PC-3 (cell line): ENCODE results near the gene HES3. TPM values are rescaled to one million over a fixed set of nuclear protein-coding genes. Genes with fewer than 3 reads are reported as not detected.

ENCODE experiments used
- ATAC-seq: fragments of 200-7000 bp; cut with Tn5 transposase; 2 replicates; pipeline ENCODE4 v1.9.1; 2020; ENCODE audit warnings: mild to moderate bottlenecking, moderate library complexity
- BruUV-seq: library from RNA; stranded (reverse); fragments of 400-500 nt; replicated peaks from 2 replicates; lab custom pipeline; 2021; lab: Mats Ljungman, UMichigan
- CTCF ChIA-PET: fragments of 300-600 bp; sonication (Branson Sonifier 250); formaldehyde crosslinking; loops from one replicate; lab custom pipeline; 2022; ENCODE audit warnings: antibody characterized with exemption; lab: Charles Lee
- POLR2A ChIA-PET: fragments of 300-600 bp; sonication (Branson Sonifier 250); formaldehyde crosslinking; loops from one replicate; lab custom pipeline; 2022; ENCODE audit warnings: antibody characterized with exemption; ENCODE audit not compliant: unreplicated experiment; lab: Charles Lee
- DNase-seq: peaks from one replicate; pipeline ENCODE4 v3.0.0-alpha.2; 2015
- H2AFZ ChIP-seq: fragments of 300-600 bp; sonication (generic); 2 replicates; pipeline ENCODE4 v1.6.0; 2016; ENCODE audit warnings: antibody characterized with exemption, low read length
- H3F3A ChIP-seq: fragments of 300-600 bp; sonication (generic); one replicate; pipeline ENCODE4 v1.6.0; 2017; ENCODE audit warnings: antibody characterized with exemption, low read length, control low read depth, mild to moderate bottlenecking; ENCODE audit not compliant: unreplicated experiment
- H3K27ac ChIP-seq: fragments of 300-600 bp; sonication (generic); 2 replicates; pipeline ENCODE4 v1.5.1; 2016; ENCODE audit warnings: mild to moderate bottlenecking, low read length
- H3K27me3 ChIP-seq: fragments of 300-600 bp; sonication (generic); 2 replicates; pipeline ENCODE4 v1.6.1; 2016; ENCODE audit warnings: low read length, mixed read lengths
- H3K36me3 ChIP-seq: fragments of 300-600 bp; sonication (generic); 2 replicates; pipeline ENCODE4 v1.6.1; 2016; ENCODE audit warnings: low read depth, mixed run types, low read length, mixed read lengths
- H3K4me1 ChIP-seq: fragments of 300-600 bp; sonication (generic); 2 replicates; pipeline ENCODE4 v1.5.1; 2016; ENCODE audit warnings: low read length; ENCODE audit not compliant: insufficient read depth
- H3K4me2 ChIP-seq: fragments of 300-600 bp; sonication (generic); 2 replicates; pipeline ENCODE4 v1.6.0; 2016; ENCODE audit warnings: low read length
- H3K4me3 ChIP-seq: fragments of 300-600 bp; sonication (generic); 2 replicates; pipeline ENCODE4 v1.5.1; 2016; ENCODE audit warnings: mild to moderate bottlenecking, low read length, mixed read lengths
- H3K79me2 ChIP-seq: fragments of 300-600 bp; sonication (generic); 2 replicates; pipeline ENCODE4 v1.6.1; 2017; ENCODE audit warnings: low read length, mixed read lengths
- H3K9ac ChIP-seq: fragments of 300-600 bp; sonication (generic); 2 replicates; pipeline ENCODE4 v1.6.0; 2016; ENCODE audit warnings: mild to moderate bottlenecking, low read length
- H3K9me2 ChIP-seq: fragments of 300-600 bp; sonication (generic); replicated peaks from 2 replicates; pipeline ENCODE4 v1.6.1; 2016; ENCODE audit warnings: mixed run types, low read length, mixed read lengths
- H3K9me3 ChIP-seq: fragments of 300-600 bp; sonication (generic); 2 replicates; pipeline ENCODE4 v1.6.1; 2016; ENCODE audit warnings: low read length, mixed read lengths
- H4K20me1 ChIP-seq: fragments of 300-600 bp; sonication (generic); 2 replicates; pipeline ENCODE4 v1.6.1; 2016; ENCODE audit warnings: low read length, mixed read lengths
- EZH2 ChIP-seq: fragments of 300-600 bp; sonication (generic); IDR thresholded peaks from one replicate; pipeline ENCODE4 v1.6.1; 2017; ENCODE audit warnings: antibody characterized with exemption, mild to moderate bottlenecking, low read length; ENCODE audit not compliant: unreplicated experiment
- EZH2phosphoT487 ChIP-seq: fragments of 300-600 bp; sonication (generic); IDR thresholded peaks from 2 replicates; pipeline ENCODE4 v1.6.1; 2018; ENCODE audit warnings: mild to moderate bottlenecking, antibody characterized with exemption, low read length, borderline replicate concordance
- intact Hi-C: fragments of 100-400 bp; cut with micrococcal nuclease; formaldehyde crosslinking; loops from 2 replicates; pipeline ENCODE4 v1.9.0; 2023
- total RNA-seq: library from RNA; depleted of rRNA; stranded (reverse); fragments of >200 nt; gene quantifications from 2 replicates; pipeline ENCODE4 v1.2.3, GENCODE V29; 2014
- TF ChIP-seq, protein P1 (sequence below): fragments of 300-600 bp; sonication (generic); conservative IDR thresholded peaks from 2 replicates; pipeline ENCODE4 v1.5.1; 2017; ENCODE audit warnings: antibody characterized with exemption, low read depth, mild to moderate bottlenecking, low read length

HES3 gene
- total RNA-seq, 1 experiment from 2014 or later, result not detected

DNA sequence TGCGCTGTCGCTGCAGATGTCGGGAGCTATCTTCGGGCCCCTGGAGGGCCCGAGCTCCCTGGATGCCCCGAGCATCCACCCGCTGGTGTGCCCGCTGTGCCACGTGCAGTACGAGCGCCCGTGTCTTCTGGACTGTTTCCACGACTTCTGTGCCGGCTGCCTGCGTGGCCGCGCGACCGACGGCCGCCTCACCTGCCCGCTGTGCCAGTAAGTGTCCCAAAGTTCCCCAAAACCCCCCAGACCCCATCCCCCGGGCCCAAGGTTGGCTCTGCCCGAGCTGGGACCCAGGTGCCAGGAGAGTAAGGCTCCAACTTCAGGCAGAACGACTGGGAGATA, 37.5 kb upstream of the HES3 start:
- Histone ChIP-seq H3K9ac (peak overlapping the region; percentile 89), H3K27me3 (no peaks in the 10 kb centered on the region), H3K4me2 (peak overlapping the region; percentile 89), H3K36me3 (peaks cover 22% of the 10 kb centered on the region), H3K4me3 (peak overlapping the region; percentile 79), H3K27ac (peak overlapping the region; percentile 81), H3F3A (no peaks in the 10 kb centered on the region), H3K79me2 (peaks cover 34% of the 10 kb centered on the region), H3K9me3 (no peaks in the 10 kb centered on the region), H2AFZ (peak overlapping the region; percentile 81), H3K4me1 (peaks cover 14% of the 10 kb centered on the region; the same call in 1 of the 2 replicates), H4K20me1 (no peaks in the 10 kb centered on the region), H3K9me2 (no peaks in the 10 kb centered on the region)
- DNase-seq, result no peak
- peak; percentile 5 for ATAC-seq
- ChIA-PET POLR2A (interaction anchor here (0.5 to 1.1 kb wide), 4 partner anchors 14 to 248 kb away, joined by 3 to 7 read pairs (median 3); no protein-coding TSS in a partner anchor), CTCF (interaction anchor here (0.5 to 1.0 kb wide), 3 partner anchors 14 to 38 kb away, joined by 3 to 7 read pairs (median 4); no protein-coding TSS in a partner anchor)
- TF ChIP-seq, protein P1, sequence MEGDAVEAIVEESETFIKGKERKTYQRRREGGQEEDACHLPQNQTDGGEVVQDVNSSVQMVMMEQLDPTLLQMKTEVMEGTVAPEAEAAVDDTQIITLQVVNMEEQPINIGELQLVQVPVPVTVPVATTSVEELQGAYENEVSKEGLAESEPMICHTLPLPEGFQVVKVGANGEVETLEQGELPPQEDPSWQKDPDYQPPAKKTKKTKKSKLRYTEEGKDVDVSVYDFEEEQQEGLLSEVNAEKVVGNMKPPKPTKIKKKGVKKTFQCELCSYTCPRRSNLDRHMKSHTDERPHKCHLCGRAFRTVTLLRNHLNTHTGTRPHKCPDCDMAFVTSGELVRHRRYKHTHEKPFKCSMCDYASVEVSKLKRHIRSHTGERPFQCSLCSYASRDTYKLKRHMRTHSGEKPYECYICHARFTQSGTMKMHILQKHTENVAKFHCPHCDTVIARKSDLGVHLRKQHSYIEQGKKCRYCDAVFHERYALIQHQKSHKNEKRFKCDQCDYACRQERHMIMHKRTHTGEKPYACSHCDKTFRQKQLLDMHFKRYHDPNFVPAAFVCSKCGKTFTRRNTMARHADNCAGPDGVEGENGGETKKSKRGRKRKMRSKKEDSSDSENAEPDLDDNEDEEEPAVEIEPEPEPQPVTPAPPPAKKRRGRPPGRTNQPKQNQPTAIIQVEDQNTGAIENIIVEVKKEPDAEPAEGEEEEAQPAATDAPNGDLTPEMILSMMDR, result no peak
- TF ChIP-seq EZH2, result no peak
- no peak for TF ChIP-seq EZH2phosphoT487
- BruUV-seq, result no TSS peak
- intact Hi-C loops, result loop anchor here (5.0 kb wide), 2 partner anchors 41 to 96 kb away; no protein-coding TSS in a partner anchor

DNA sequence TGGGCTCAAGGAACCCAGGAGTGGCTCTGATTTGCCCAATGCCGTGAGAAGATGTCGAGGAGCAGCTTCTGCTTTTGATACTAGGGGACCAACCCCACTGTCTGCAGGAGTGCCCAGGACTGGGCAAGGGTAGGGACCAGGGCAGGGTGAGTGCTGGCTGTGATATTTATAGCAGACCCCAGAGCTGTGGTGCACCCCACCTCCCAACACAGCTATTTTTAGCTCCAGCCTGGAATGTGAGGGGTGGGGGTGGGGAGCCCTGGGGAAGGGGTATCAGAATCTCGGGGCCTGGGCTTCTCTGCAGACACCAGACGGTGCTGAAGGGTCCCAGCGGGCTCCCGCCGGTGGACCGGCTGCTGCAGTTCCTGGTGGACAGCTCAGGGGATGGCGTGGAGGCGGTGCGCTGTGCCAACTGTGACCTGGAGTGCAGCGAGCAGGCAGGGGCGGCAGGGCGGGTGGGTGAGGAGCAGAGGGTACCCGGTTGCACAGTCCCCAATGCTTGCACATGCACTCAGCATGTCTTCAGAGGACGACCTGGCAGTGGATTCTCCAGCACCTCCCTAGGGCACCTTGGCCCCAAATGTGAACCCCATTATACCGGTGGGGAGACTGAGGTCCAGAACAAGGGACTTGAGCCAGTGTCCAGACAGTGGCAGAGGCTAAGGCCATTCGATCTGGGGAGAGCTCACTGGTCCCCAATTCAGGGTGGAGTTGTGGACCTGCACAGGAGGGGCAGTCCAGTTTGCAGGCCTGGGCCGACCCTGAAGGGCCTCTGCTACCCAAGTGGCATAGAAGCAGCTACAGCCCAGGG, 36.7 kb upstream of the HES3 start:
- Histone ChIP-seq H3K4me2 (peak overlapping the region; percentile 89), H3K27me3 (no peaks in the 10 kb centered on the region), H3K9ac (peak overlapping the region; percentile 89), H3K9me3 (no peaks in the 10 kb centered on the region), H3F3A (no peaks in the 10 kb centered on the region), H3K9me2 (no peaks in the 10 kb centered on the region), H4K20me1 (no peaks in the 10 kb centered on the region), H3K4me1 (peaks cover 14% of the 10 kb centered on the region; the same call in 1 of the 2 replicates), H3K27ac (peak overlapping the region; percentile 81; the same call in 1 of the 2 replicates), H3K4me3 (peak overlapping the region; percentile 79), H3K36me3 (peaks cover 28% of the 10 kb centered on the region), H3K79me2 (peaks cover 34% of the 10 kb centered on the region), H2AFZ (no peak overlapping the region)
- TF ChIP-seq EZH2phosphoT487, result no peak
- BruUV-seq, result TSS peak; percentile 57
- ChIA-PET CTCF (no interaction called here), POLR2A (no interaction called here)
- intact Hi-C loops, result loop anchor here (5.0 kb wide), 2 partner anchors 40 to 95 kb away; no protein-coding TSS in a partner anchor
- no peak for DNase-seq
- ATAC-seq, result no peak

DNA sequence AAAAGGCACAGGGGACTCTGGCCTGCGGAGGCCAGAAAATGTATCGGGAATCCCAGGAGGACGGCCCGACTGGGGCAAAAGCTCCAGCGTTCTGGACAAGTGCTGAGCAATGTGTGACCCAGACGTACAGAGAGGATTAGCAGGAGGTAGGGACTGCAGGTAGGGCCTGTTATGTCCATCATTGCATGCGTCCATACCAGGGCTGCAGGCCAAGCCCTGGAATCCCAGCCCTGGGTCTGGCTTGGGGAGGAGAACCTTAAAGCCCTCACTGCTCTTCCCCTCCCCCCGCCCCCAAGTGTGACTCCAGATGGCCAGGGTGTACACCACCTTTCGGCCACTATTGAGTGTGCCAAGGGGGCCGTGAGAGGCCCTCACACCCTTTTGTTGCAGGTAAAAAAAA, 36.1 kb upstream of the HES3 start:
- no TSS peak for BruUV-seq
- CTCF ChIA-PET, result no interaction called here
- H3K9me3 ChIP-seq, result no peaks in the 10 kb centered on the region
- no peak overlapping the region for H3K9ac ChIP-seq
- H4K20me1 ChIP-seq, result no peaks in the 10 kb centered on the region
- H2AFZ ChIP-seq, result no peak overlapping the region
- H3F3A ChIP-seq, result no peaks in the 10 kb centered on the region
- H3K79me2 ChIP-seq, result peaks cover 34% of the 10 kb centered on the region
- no peak overlapping the region for H3K27ac ChIP-seq
- peak overlapping the region; percentile 89 for H3K4me2 ChIP-seq
- H3K9me2 ChIP-seq, result no peaks in the 10 kb centered on the region
- intact Hi-C loops, result loop anchor here (5.0 kb wide), 2 partner anchors 39 to 94 kb away; no protein-coding TSS in a partner anchor
- H3K4me1 ChIP-seq, result peaks cover 14% of the 10 kb centered on the region; the same call in 1 of the 2 replicates
- POLR2A ChIA-PET, result interaction anchor here (0.7 kb wide), 1 partner anchor 9 kb away, joined by 16 read pairs; no protein-coding TSS in a partner anchor
- DNase-seq (no peak), ATAC-seq (no peak)
- H3K36me3 ChIP-seq, result peaks cover 35% of the 10 kb centered on the region
- TF ChIP-seq EZH2phosphoT487, result no peak
- TF ChIP-seq EZH2, result no peak
- TF ChIP-seq, protein P1, result no peak
- H3K4me3 ChIP-seq, result peak overlapping the region; percentile 79; the same call in 1 of the 2 replicates
- no peaks in the 10 kb centered on the region for H3K27me3 ChIP-seq
